ENCODE measurements around the gene ZNF511.

Gene ZNF511

DNA sequence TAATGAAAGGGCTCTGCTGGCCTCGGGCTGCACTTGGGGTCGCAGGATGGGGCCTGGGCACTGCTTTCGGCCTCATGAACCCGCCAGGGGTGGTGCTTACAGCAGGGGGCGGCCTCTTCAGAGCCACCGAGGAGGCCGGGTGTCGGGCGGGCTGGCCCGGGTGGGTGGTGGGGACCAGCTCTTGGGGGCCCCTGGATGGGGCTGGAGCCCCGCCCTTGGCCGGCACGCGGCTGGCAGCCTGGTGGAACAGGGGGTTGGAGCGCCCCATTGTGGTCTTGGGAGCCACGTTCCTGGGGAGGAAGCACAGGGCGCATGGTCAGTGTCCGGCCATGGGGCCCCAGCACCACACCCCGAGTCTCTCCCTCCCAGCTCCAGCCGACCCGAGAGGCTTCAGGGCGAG lies 40.9 kb upstream of the ZNF511 start:
- Histone ChIP-seq H3F3A (ENCODE audit: insufficient read depth, low read length) (no peaks in the 10 kb centered on the region), H3K36me3 (ENCODE audit: insufficient read depth, low read length) (no peaks in the 10 kb centered on the region)
- TF ChIP-seq CTCF (IDR thresholded peaks at IDR 0.05; ENCODE audit: low read length): no peak
- TF ChIP-seq EZH2 (IDR thresholded peaks at IDR 0.05; ENCODE audit: borderline replicate concordance, low read length): no peak

DNA sequence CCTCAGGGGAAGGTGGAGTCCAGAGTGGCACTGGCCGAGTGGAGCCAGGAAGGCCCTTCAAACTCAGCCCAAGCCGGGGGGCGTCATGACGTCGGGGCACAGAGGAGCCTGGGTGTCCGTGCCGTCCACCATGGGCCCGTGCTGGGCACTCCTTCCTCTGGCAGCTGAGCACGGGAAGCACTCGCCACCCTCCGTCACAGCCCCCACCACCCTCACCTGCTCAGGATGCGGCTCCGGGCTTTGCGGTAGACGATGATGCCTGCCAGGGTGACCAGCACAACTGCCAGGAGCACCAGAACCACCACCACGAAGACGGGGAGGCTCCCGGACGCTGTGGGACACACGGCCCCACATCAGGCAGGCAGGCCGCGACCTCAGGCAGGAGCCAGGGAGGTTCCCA lies 40.2 kb upstream of the ZNF511 start:
- H2AFZ ChIP-seq (ENCODE audit: low read length): no peak overlapping the region
- 0 out of 2 replicates have a peak, but pooled peaks cover under 1% of the 10 kb centered on the region for H3K27me3 ChIP-seq (ENCODE audit: insufficient read depth, low read length)
- no peak overlapping the region for H3K9ac ChIP-seq (ENCODE audit: low read length)
- H3K9me3 ChIP-seq (ENCODE audit: low read length): no peaks in the 10 kb centered on the region
- TF ChIP-seq EZH2 (IDR thresholded peaks at IDR 0.05; ENCODE audit: borderline replicate concordance, low read length) (no peak), CTCF (IDR thresholded peaks at IDR 0.05; ENCODE audit: low read length) (no peak)
- H4K20me1 ChIP-seq (ENCODE audit: insufficient read depth, low read length): no peaks in the 10 kb centered on the region
- H3K9me2 ChIP-seq (ENCODE audit: low read depth, low read length): no peaks in the 10 kb centered on the region
- H3K27ac ChIP-seq (ENCODE audit: low read depth, low read length, poor library complexity, severe bottlenecking): no peak overlapping the region
- no peaks in the 10 kb centered on the region for H3K79me2 ChIP-seq (ENCODE audit: insufficient read depth, low read length)
- no peak overlapping the region for H3K4me3 ChIP-seq (ENCODE audit: low read depth, low read length, poor library complexity, severe bottlenecking)
- no peaks in the 10 kb centered on the region for H3F3A ChIP-seq (ENCODE audit: insufficient read depth, low read length)
- no peaks in the 10 kb centered on the region for H3K4me1 ChIP-seq (ENCODE audit: insufficient read depth, low read length, severe bottlenecking)
- no peak overlapping the region for H3K4me2 ChIP-seq (ENCODE audit: low read length)
- no peaks in the 10 kb centered on the region for H3K36me3 ChIP-seq (ENCODE audit: insufficient read depth, low read length)

More for the DNA sequence above, 40.9 kb upstream of the ZNF511 start:
- Histone ChIP-seq H3K79me2 (ENCODE audit: insufficient read depth, low read length) (no peaks in the 10 kb centered on the region), H3K4me2 (ENCODE audit: low read length) (no peak overlapping the region), H2AFZ (ENCODE audit: low read length) (no peak overlapping the region), H3K9me2 (ENCODE audit: low read depth, low read length) (no peaks in the 10 kb centered on the region), H3K9ac (ENCODE audit: low read length) (no peak overlapping the region), H3K4me3 (ENCODE audit: low read depth, low read length, poor library complexity, severe bottlenecking) (no peak overlapping the region), H3K27me3 (ENCODE audit: insufficient read depth, low read length) (peaks cover 8% of the 10 kb centered on the region; the same call in 1 of the 2 replicates), H3K27ac (ENCODE audit: low read depth, low read length, poor library complexity, severe bottlenecking) (no peak overlapping the region), H3K9me3 (ENCODE audit: low read length) (no peaks in the 10 kb centered on the region), H3K4me1 (ENCODE audit: insufficient read depth, low read length, severe bottlenecking) (no peaks in the 10 kb centered on the region), H4K20me1 (ENCODE audit: insufficient read depth, low read length) (no peaks in the 10 kb centered on the region)

GRCh38 chr10:133269367-133269766 lies 39.3 kb upstream of the ZNF511 start:
- Histone ChIP-seq H3K4me1 (ENCODE audit: insufficient read depth, low read length, severe bottlenecking) (no peaks in the 10 kb centered on the region), H3K9me3 (ENCODE audit: low read length) (no peaks in the 10 kb centered on the region), H3K36me3 (ENCODE audit: insufficient read depth, low read length) (no peaks in the 10 kb centered on the region), H3K4me2 (ENCODE audit: low read length) (no peak overlapping the region), H3K9ac (ENCODE audit: low read length) (no peak overlapping the region), H3K4me3 (ENCODE audit: low read depth, low read length, poor library complexity, severe bottlenecking) (no peak overlapping the region), H3K27me3 (ENCODE audit: insufficient read depth, low read length) (no peaks in the 10 kb centered on the region), H3F3A (ENCODE audit: insufficient read depth, low read length) (no peaks in the 10 kb centered on the region), H3K27ac (ENCODE audit: low read depth, low read length, poor library complexity, severe bottlenecking) (no peak overlapping the region), H3K79me2 (ENCODE audit: insufficient read depth, low read length) (no peaks in the 10 kb centered on the region), H3K9me2 (ENCODE audit: low read depth, low read length) (no peaks in the 10 kb centered on the region), H2AFZ (ENCODE audit: low read length) (no peak overlapping the region), H4K20me1 (ENCODE audit: insufficient read depth, low read length) (no peaks in the 10 kb centered on the region)
- TF ChIP-seq EZH2 (IDR thresholded peaks at IDR 0.05; ENCODE audit: borderline replicate concordance, low read length) (no peak), CTCF (IDR thresholded peaks at IDR 0.05; ENCODE audit: low read length) (no peak)

Data from OCI-LY1 (cell line).